Placental pericyte (primary cell): ENCODE measurements around the gene CDCP2. TPM values are rescaled to one million over a fixed set of nuclear protein-coding genes. Genes with fewer than 3 reads are reported as not detected.

Experiments used
- small RNA-seq: library from RNA; depleted of rRNA; stranded (forward); fragments of <200 nt; gene quantifications from one replicate; pipeline ENCODE3, GENCODE V24; 2012; ENCODE audit warnings: low replicate concordance
- total RNA-seq: library from RNA; depleted of rRNA; stranded (reverse); fragments of >200 nt; gene quantifications from 2 replicates; pipeline ENCODE4 v1.2.3, GENCODE V29; 2012

The CDCP2 gene
- total RNA-seq: not detected in 2 replicates

DNA sequence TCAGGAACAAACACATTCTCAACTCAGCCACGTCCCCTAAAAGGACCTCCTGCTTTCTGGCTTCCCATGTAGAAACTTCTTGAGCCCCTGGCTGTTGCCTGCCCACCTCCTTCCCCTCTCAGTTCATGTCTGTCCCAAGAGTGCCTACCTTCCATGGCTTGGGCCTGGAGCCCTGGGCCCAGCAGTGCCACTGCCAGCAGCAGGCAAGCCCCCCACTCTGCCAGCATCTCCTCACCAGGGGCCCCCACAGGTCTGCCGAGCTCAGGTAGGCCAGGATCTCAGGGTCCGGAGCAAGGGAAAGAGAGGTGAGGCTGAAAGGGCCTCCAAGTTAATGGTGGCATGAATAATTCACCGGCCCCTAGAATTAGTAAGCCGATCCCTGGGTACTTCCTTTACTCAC, at the start of gene CDCP2:
TSS of gene CDCP2 (minus strand) at position 305 of the 400 bp plus-strand sequence. CDS start at position 227, 78 bp downstream.

DNA sequence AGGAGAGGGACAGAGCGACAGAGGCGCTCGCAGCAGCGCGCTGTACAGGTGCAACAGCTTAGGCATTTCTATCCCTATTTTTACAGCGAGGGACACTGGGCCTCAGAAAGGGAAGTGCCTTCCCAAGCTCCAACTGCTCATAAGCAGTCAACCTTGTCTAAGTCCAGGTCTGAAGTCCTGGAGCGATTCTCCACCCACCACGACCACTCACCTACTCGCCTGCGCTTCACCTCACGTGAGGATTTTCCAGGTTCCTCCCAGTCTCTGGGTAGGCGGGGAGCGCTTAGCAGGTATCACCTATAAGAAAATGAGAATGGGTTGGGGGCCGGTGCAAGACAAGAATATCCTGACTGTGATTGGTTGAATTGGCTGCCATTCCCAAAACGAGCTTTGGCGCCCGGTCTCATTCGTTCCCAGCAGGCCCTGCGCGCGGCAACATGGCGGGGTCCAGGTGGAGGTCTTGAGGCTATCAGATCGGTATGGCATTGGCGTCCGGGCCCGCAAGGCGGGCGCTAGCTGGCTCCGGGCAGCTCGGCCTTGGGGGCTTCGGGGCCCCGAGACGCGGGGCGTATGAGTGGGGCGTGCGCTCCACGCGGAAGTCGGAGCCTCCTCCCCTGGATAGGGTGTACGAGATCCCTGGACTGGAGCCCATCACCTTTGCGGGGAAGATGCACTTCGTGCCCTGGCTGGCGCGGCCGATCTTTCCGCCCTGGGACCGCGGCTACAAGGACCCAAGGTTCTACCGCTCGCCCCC, 47.1 kb upstream of the CDCP2 start, which contains the start of the genes CYB5RL and MRPL37:
TSS of gene CYB5RL (minus strand) at position 266 of the 754 bp plus-strand sequence. CDS start 4,414 bp downstream, outside the sequence.
TSS of gene MRPL37 (plus strand) at position 403 of the 754 bp plus-strand sequence. CDS start at position 480, 77 bp downstream.

Small RNA genes within 50 kb of the gene (small RNA-seq; reads per million reads assigned to genes)
- not detected for gene AL353898.1
- gene AL353898.2: not detected

Other genes with a start within 250 kb of the CDCP2 start
- 18.8 and 26.8 TPM in 2 replicates for gene IFT25, start 207.3 kb downstream of the CDCP2 start, total RNA-seq
- gene LRRC42, start 206.7 kb downstream of the CDCP2 start, total RNA-seq: 34.2 and 51.4 TPM in 2 replicates
- gene LDLRAD1, start 134.8 kb downstream of the CDCP2 start, total RNA-seq: not detected in 2 replicates
- gene TMEM59, start 99.8 kb downstream of the CDCP2 start, total RNA-seq: 196 and 345 TPM in 2 replicates
- 1.3 and 3.0 TPM in 2 replicates for gene TCEANC2, start 99.4 kb downstream of the CDCP2 start, total RNA-seq
- gene CYB5RL, start 47.0 kb upstream of the CDCP2 start, total RNA-seq: 5.7 and 6.1 TPM in 2 replicates
- gene MRPL37, start 47.2 kb upstream of the CDCP2 start, total RNA-seq: 88.8 and 118 TPM in 2 replicates